ENCODE results near the gene DHX40. TPM values are rescaled to one million over a fixed set of nuclear protein-coding genes. Genes with fewer than 3 reads are reported as not detected.

The DHX40 gene
- total and polyA plus RNA-seq, 2 of the 13 experiments (the other 11 are each of a cell fraction or from before 2014, with no cell fraction given) = 22.2 to 37.0 TPM

DNA sequence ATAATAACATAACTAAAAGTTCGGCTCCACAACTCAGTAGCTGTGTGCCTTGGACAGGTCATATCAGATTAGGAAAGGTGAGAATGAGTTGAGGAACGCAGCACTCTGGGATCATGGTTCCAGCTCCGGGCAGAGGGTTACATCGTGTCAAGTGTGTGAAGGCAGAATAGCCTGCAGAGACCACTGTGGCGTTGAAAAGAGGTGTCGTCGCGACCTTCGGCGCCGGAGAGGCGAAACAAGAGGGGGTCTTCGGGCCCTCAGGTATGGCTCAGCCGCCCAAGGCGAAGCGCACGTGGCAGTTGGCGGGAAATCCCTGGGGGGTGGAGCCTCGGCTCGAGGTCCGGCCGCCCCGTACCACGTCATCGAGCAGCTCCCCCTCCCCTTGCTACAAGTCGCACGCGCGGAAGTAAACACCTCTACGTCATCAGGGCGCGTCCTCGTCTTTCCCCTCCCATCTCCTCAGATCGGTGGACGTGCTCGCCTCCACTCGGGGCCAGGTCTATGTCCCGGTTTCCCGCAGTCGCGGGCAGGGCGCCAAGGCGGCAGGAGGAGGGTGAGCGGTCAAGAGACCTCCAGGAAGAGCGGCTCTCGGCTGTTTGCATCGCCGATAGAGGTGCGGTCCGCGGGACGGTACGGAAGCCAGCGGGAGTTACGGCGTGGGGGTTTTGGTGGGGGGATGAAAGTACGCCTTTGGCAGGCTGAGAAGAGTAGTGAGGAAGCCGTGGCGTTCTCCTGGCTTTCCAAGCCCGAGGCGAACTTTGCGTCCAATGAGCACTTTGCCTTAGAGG is at the start of gene DHX40 (continued):
- no peak for TF ChIP-seq CEBPZ (IDR thresholded peaks at IDR 0.05; ENCODE audit: low read length)
- no peak for TF ChIP-seq TAF15 (IDR thresholded peaks at IDR 0.05; ENCODE audit: low read depth, low read length, poor library complexity, severe bottlenecking)
- peak; percentile 92 for TF ChIP-seq ZNF883 (CRISPR knock-in tag; IDR thresholded peaks at IDR 0.05; ENCODE audit: not compliant biosample characterization)
- TF ChIP-seq, protein P1, sequence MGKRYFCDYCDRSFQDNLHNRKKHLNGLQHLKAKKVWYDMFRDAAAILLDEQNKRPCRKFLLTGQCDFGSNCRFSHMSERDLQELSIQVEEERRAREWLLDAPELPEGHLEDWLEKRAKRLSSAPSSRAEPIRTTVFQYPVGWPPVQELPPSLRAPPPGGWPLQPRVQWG (CRISPR knock-in tag; IDR thresholded peaks at IDR 0.05; ENCODE audit: borderline replicate concordance, low read depth) = no peak
- peak; percentile 98 for TF ChIP-seq FOXA3 (CRISPR knock-in tag; IDR thresholded peaks at IDR 0.05)
- TF ChIP-seq NCOA1 (CRISPR knock-in tag; IDR thresholded peaks at IDR 0.05) = peak; percentile 90
- TF ChIP-seq PBX3 (CRISPR knock-in tag; IDR thresholded peaks at IDR 0.05; ENCODE audit: borderline replicate concordance) = no peak; the same call in 1 of the 2 replicates
- no peak for TF ChIP-seq GMEB2 (CRISPR knock-in tag; IDR thresholded peaks at IDR 0.05; ENCODE audit: low read depth)
- no peak for TF ChIP-seq SKI (IDR thresholded peaks at IDR 0.05; ENCODE audit: partially characterized antibody)
- TF ChIP-seq E2F5 (CRISPR knock-in tag; conservative IDR thresholded peaks at IDR 0.05) = peak; percentile 77; the same call in 1 of the 2 replicates
- no peak for TF ChIP-seq XBP1 (CRISPR knock-in tag; IDR thresholded peaks at IDR 0.05)
- peak; percentile 61 for TF ChIP-seq JARID2 (CRISPR knock-in tag; IDR thresholded peaks at IDR 0.05; ENCODE audit: insufficient replicate concordance)
- peak; percentile 83; the same call in 1 of the 2 replicates for TF ChIP-seq ZNF234 (CRISPR knock-in tag; conservative IDR thresholded peaks at IDR 0.05)
- no peak for TF ChIP-seq ZNF235 (CRISPR knock-in tag; IDR thresholded peaks at IDR 0.05; ENCODE audit: borderline replicate concordance)
- peak; percentile 94 for TF ChIP-seq ZNF75D (CRISPR knock-in tag; IDR thresholded peaks at IDR 0.05; ENCODE audit: borderline replicate concordance)
- TF ChIP-seq TOE1 (CRISPR knock-in tag; IDR thresholded peaks at IDR 0.05) = 0 out of 2 replicates have a peak, but pooled peaks have one; percentile 24
- TF ChIP-seq, protein P2, sequence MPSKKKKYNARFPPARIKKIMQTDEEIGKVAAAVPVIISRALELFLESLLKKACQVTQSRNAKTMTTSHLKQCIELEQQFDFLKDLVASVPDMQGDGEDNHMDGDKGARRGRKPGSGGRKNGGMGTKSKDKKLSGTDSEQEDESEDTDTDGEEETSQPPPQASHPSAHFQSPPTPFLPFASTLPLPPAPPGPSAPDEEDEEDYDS (CRISPR knock-in tag; IDR thresholded peaks at IDR 0.05) = peak; percentile 52; the same call in 1 of the 2 replicates
- TF ChIP-seq PPARG (CRISPR knock-in tag; conservative IDR thresholded peaks at IDR 0.05) = peak; percentile 53; the same call in 1 of the 2 replicates
- TF ChIP-seq ZFP62 (CRISPR knock-in tag; IDR thresholded peaks at IDR 0.05) = no peak
- TF ChIP-seq TMF1 (CRISPR knock-in tag; IDR thresholded peaks at IDR 0.05; ENCODE audit: low read depth) = peak; percentile 95
- TF ChIP-seq TCF7L2 (IDR thresholded peaks at IDR 0.05; ENCODE audit: low read depth, low read length) = no peak

Data from HepG2 (cell line).